Measurements from ENCODE around the gene RDX.

GRCh38 chr11:110319501-110319900, 23.1 kb upstream of the RDX start:
- TF ChIP-seq CTCF (conservative IDR thresholded peaks at IDR 0.05; ENCODE audit: low read length), result no peak
- no peak for TF ChIP-seq EZH2phosphoT487 (IDR thresholded peaks at IDR 0.05; ENCODE audit: borderline replicate concordance)
